Skeletal muscle tissue (tissue), 4 donors: Measurements from ENCODE around the gene GCNA. TPM values are rescaled to one million over a fixed set of nuclear protein-coding genes. Genes with fewer than 3 reads are reported as not detected.
"Not testable (repeated sequence)": the region's sequence is repeated elsewhere in the genome, so short reads cannot be mapped to it uniquely, and the experiment has no call there.

Experiments
- H3K27ac ChIP-seq: one replicate; pipeline ENCODE4 v1.7.0; 2013; ENCODE audit warnings: mild to moderate bottlenecking, low read depth, low read length, inconsistent platforms
- H3K27me3 ChIP-seq, 3 donors: one replicate each; pipeline ENCODE4 v1.7.0; 2013; ENCODE audit warnings: low read length in 3 of 3; ENCODE audit not compliant: control insufficient read depth in 3 of 3, insufficient read depth in 3 of 3
- H3K36me3 ChIP-seq, 3 donors: one replicate each; pipeline ENCODE4 v1.7.0; 2013; ENCODE audit warnings: low read length in 3 of 3; ENCODE audit not compliant: control insufficient read depth in 3 of 3, insufficient read depth in 3 of 3
- H3K4me1 ChIP-seq, 3 donors: one replicate each; pipeline ENCODE4 v1.7.0; 2013; ENCODE audit warnings: low read length in 3 of 3, mild to moderate bottlenecking in 3 of 3; ENCODE audit not compliant: control insufficient read depth in 3 of 3, insufficient read depth in 3 of 3
- H3K4me3 ChIP-seq, 3 donors: one replicate each; pipeline ENCODE4 v1.7.0; 2013; ENCODE audit warnings: low read length in 3 of 3
- H3K9ac ChIP-seq, 3 donors: one replicate each; pipeline ENCODE4 v1.7.0; 2013; ENCODE audit warnings: low read length in 3 of 3, mild to moderate bottlenecking in 3 of 3, moderate library complexity in 2 of 3, low read depth in 1 of 3
- H3K9me3 ChIP-seq, 3 donors: one replicate each; pipeline ENCODE4 v1.7.0; 2013; ENCODE audit warnings: low read length in 3 of 3; ENCODE audit not compliant: control insufficient read depth in 3 of 3
- total RNA-seq: library from RNA; depleted of rRNA; stranded (reverse); fragments of >200 nt; gene quantifications from one replicate; pipeline ENCODE4 v1.2.3, GENCODE V29; 2014
- donor health status: Osteomylitis.

The GCNA gene
- total RNA-seq, 1 donor from 2014 or later = 2.6 TPM

DNA sequence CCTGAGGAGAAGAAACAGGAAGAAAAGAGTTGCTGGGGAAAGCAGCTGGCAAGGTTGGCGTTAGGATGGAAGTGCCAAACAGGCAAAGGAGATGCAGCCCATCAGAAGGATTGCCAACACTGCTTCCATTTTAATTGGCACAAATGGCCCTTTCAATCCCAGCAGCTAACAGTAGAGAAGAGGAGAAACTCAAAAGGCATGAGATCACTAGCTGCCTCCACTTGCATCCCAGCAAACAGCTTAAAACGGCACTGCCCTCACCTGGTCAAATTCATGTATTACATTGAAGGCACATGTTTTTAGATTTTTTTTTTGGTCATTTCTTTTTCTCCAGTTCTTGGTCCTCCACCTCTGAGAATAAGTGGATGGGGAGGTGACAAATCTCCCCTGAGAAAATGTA, 74.2 kb downstream of the GCNA start:
- Histone ChIP-seq H3K27me3 (no peaks in the 10 kb centered on the region), H3K36me3 (no peaks in the 10 kb centered on the region), H3K9me3 (no peaks in the 10 kb centered on the region), H3K4me1 (no peaks in the 10 kb centered on the region), H3K4me3 (no peak overlapping the region), H3K27ac (no peak overlapping the region), H3K9ac (no peak overlapping the region)

GRCh38 chrX:71653344-71653743, 75.1 kb downstream of the GCNA start:
- no peak overlapping the region for H3K4me3 ChIP-seq
- no peaks in the 10 kb centered on the region for H3K27me3 ChIP-seq
- no peaks in the 10 kb centered on the region for H3K4me1 ChIP-seq
- H3K9me3 ChIP-seq = no peaks in the 10 kb centered on the region
- no peaks in the 10 kb centered on the region for H3K36me3 ChIP-seq
- H3K9ac ChIP-seq = no peak overlapping the region
- no peak overlapping the region for H3K27ac ChIP-seq

- no peaks in the 10 kb centered on the region for H3K9me3 ChIP-seq
- no peaks in the 10 kb centered on the region for H3K36me3 ChIP-seq
- no peak overlapping the region for H3K4me3 ChIP-seq
- no peaks in the 10 kb centered on the region for H3K27me3 ChIP-seq
- H3K9ac ChIP-seq = no peak overlapping the region
- no peaks in the 10 kb centered on the region for H3K4me1 ChIP-seq
- no peak overlapping the region for H3K27ac ChIP-seq
Observed at GRCh38 chrX:71657267-71657666, 79.0 kb downstream of the GCNA start.

- Histone ChIP-seq H3K9ac (no peak overlapping the region), H3K27ac (no peak overlapping the region)
Observed at GRCh38 chrX:71659342-71659741, 81.1 kb downstream of the GCNA start.

DNA sequence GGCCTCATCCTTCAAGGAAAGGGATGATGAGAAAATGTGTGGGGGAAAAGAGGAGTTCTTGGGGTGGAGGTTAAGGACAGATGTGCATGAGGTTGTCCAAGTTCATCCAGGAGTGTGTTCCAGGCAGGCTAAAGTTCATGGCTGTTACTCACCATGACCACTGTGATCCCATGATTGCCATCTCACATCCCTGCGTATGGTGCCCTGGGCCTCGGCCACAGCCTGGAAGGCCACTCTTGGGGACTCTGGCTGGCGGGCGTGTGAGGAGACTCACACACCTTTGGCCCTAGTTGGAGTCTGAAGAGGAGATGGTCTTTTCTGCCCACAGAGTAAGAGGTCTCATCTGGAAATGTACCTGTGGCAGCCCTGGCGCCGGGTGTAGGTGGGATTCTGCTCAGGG, 81.7 kb downstream of the GCNA start:
- no peak overlapping the region for H3K27ac ChIP-seq
- no peaks in the 10 kb centered on the region for H3K4me1 ChIP-seq
- H3K9me3 ChIP-seq = no peaks in the 10 kb centered on the region
- H3K27me3 ChIP-seq = no peaks in the 10 kb centered on the region
- no peak overlapping the region for H3K4me3 ChIP-seq
- no peaks in the 10 kb centered on the region for H3K36me3 ChIP-seq
- H3K9ac ChIP-seq = no peak overlapping the region

More at GRCh38 chrX:71659342-71659741, 81.1 kb downstream of the GCNA start:
- Histone ChIP-seq H3K9me3 (no peaks in the 10 kb centered on the region), H3K4me1 (no peaks in the 10 kb centered on the region), H3K27me3 (no peaks in the 10 kb centered on the region), H3K36me3 (no peaks in the 10 kb centered on the region), H3K4me3 (no peak overlapping the region)

GRCh38 chrX:71660562-71661416, 82.6 kb downstream of the GCNA start:
- Histone ChIP-seq H3K4me3 (no peak overlapping the region), H3K36me3 (no peaks in the 10 kb centered on the region), H3K4me1 (no peaks in the 10 kb centered on the region), H3K9ac (no peak overlapping the region), H3K27ac (no peak overlapping the region), H3K27me3 (no peaks in the 10 kb centered on the region), H3K9me3 (no peaks in the 10 kb centered on the region)

- Histone ChIP-seq H3K9ac (no peak overlapping the region), H3K4me1 (no peaks in the 10 kb centered on the region), H3K27me3 (no peaks in the 10 kb centered on the region), H3K4me3 (no peak overlapping the region), H3K27ac (no peak overlapping the region), H3K9me3 (no peaks in the 10 kb centered on the region), H3K36me3 (no peaks in the 10 kb centered on the region)
Observed at GRCh38 chrX:71661919-71662318, 83.7 kb downstream of the GCNA start.

DNA sequence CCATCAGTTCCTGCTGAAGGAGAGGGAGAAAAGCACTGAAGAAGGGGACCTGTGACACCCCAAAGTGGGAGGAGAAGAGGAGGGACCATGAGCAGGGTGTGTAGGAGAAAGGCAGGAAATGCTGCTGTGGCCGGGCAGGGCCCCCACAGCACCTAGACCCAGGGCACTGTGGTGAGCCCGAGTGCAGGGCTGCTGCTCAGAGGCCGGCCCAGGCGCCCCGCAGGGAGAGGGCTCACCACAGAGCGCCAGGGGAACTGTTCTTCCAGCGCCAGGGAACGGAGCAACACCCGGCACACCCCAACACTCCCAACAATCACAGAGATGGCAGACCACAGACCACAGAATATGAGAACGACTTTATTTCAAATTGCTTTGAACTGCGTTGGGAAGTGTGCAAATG, 84.4 kb downstream of the GCNA start:
- H3K9ac ChIP-seq, H3K9me3 ChIP-seq, H3K27ac ChIP-seq, H3K27me3 ChIP-seq, H3K4me1 ChIP-seq, H3K36me3 ChIP-seq, H3K4me3 ChIP-seq: not testable (repeated sequence)

Other genes with a start within 250 kb of the GCNA start
- gene TAF1, start 212.1 kb upstream of the GCNA start, total RNA-seq = 59.0 TPM
- 123 TPM for gene OGT, start 45.3 kb upstream of the GCNA start, total RNA-seq
- gene CXCR3, start 40.1 kb downstream of the GCNA start, total RNA-seq = not detected
- gene CXorf49, start 139.8 kb downstream of the GCNA start, total RNA-seq = not detected
- not detected for gene CXorf49B, start 184.9 kb downstream of the GCNA start, total RNA-seq